Body of pancreas (tissue), 4 donors: Measurements from ENCODE around the gene YY1AP1.

Experiments used
- POLR2A ChIP-seq, 3 donors: fragments of 450-650 bp; IDR thresholded peaks; one replicate each; pipeline ENCODE4 v1.6.1; 2016; ENCODE audit warnings: antibody characterized with exemption in 3 of 3, mild to moderate bottlenecking in 2 of 3
- TF ChIP-seq, protein P1 (sequence below), 7 experiments: fragments of 450-650 bp in 4 of 7; fragments of 200-600 bp in 3 of 7; sonication (generic) in 3 of 7; IDR thresholded peaks; one replicate each; pipeline ENCODE4 v1.5.1; 2016 to 2019; ENCODE audit warnings: antibody characterized with exemption in 7 of 7

- TF ChIP-seq, protein P1, sequence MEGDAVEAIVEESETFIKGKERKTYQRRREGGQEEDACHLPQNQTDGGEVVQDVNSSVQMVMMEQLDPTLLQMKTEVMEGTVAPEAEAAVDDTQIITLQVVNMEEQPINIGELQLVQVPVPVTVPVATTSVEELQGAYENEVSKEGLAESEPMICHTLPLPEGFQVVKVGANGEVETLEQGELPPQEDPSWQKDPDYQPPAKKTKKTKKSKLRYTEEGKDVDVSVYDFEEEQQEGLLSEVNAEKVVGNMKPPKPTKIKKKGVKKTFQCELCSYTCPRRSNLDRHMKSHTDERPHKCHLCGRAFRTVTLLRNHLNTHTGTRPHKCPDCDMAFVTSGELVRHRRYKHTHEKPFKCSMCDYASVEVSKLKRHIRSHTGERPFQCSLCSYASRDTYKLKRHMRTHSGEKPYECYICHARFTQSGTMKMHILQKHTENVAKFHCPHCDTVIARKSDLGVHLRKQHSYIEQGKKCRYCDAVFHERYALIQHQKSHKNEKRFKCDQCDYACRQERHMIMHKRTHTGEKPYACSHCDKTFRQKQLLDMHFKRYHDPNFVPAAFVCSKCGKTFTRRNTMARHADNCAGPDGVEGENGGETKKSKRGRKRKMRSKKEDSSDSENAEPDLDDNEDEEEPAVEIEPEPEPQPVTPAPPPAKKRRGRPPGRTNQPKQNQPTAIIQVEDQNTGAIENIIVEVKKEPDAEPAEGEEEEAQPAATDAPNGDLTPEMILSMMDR (IDR thresholded peaks at IDR 0.05) = no peak
- TF ChIP-seq POLR2A (IDR thresholded peaks at IDR 0.05) = no peak
Observed at GRCh38 chr1:155725142-155725541, 36.6 kb upstream of the YY1AP1 start.
